Body of pancreas (tissue), 4 donors: ENCODE measurements around the gene POSTN.

Experiments
- POLR2A ChIP-seq, 3 donors: fragments of 450-650 bp; IDR thresholded peaks; one replicate each; pipeline ENCODE4 v1.6.1; 2016; ENCODE audit warnings: antibody characterized with exemption in 3 of 3, mild to moderate bottlenecking in 2 of 3
- TF ChIP-seq, protein P1 (sequence below), 7 experiments: fragments of 450-650 bp in 4 of 7; fragments of 200-600 bp in 3 of 7; sonication (generic) in 3 of 7; IDR thresholded peaks; one replicate each; pipeline ENCODE4 v1.5.1; 2016 to 2019; ENCODE audit warnings: antibody characterized with exemption in 7 of 7

DNA sequence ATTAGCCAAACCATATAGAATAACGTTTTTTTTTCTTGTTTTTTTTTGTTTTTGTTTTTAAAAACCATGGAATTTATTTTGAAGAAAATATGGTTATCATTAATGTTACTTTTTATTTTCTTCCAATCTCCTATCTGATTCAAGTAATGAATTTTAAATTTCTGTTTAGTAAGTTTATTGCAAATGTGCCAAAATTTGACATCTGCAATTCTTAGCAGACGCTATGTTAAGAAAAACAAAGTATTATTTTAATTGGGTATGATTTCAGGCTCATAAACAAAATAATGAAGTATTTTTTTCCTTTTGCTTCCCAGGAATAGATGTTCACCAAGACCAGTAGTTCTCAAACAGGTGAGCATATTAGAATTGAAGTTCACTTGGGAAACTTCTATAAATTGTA lies 63.1 kb downstream of the POSTN start:
- TF ChIP-seq, protein P1, sequence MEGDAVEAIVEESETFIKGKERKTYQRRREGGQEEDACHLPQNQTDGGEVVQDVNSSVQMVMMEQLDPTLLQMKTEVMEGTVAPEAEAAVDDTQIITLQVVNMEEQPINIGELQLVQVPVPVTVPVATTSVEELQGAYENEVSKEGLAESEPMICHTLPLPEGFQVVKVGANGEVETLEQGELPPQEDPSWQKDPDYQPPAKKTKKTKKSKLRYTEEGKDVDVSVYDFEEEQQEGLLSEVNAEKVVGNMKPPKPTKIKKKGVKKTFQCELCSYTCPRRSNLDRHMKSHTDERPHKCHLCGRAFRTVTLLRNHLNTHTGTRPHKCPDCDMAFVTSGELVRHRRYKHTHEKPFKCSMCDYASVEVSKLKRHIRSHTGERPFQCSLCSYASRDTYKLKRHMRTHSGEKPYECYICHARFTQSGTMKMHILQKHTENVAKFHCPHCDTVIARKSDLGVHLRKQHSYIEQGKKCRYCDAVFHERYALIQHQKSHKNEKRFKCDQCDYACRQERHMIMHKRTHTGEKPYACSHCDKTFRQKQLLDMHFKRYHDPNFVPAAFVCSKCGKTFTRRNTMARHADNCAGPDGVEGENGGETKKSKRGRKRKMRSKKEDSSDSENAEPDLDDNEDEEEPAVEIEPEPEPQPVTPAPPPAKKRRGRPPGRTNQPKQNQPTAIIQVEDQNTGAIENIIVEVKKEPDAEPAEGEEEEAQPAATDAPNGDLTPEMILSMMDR (IDR thresholded peaks at IDR 0.05) = no peak
- TF ChIP-seq POLR2A (IDR thresholded peaks at IDR 0.05) = no peak
